Neutrophil (primary cell): Measurements from ENCODE around the gene EXO1.

Source experiments
- H3K27ac ChIP-seq: fragments of 200-600 bp; sonication (generic); 2 replicates; pipeline ENCODE4 v1.5.1; 2016; ENCODE audit warnings: mild to moderate bottlenecking, moderate library complexity
- H3K27me3 ChIP-seq: fragments of 200-600 bp; sonication (generic); 2 replicates; pipeline ENCODE4 v1.6.0; 2016; ENCODE audit warnings: mild to moderate bottlenecking
- H3K36me3 ChIP-seq: fragments of 200-600 bp; sonication (generic); 2 replicates; pipeline ENCODE4 v1.5.1; 2017
- H3K4me1 ChIP-seq, 2 experiments: fragments of 200-600 bp in 1 of 2; sonication (generic) in 1 of 2; 1 replicate in 1 of 2; 2 replicates in 1 of 2; pipeline versions ENCODE4 v1.5.1 to v1.6.1; 2013 to 2016; ENCODE audit warnings: low read depth in 1 of 2, low read length in 1 of 2, mild to moderate bottlenecking in 1 of 2, moderate library complexity in 1 of 2; ENCODE audit not compliant: control insufficient read depth in 1 of 2, insufficient read depth in 1 of 2
- H3K4me3 ChIP-seq, 2 experiments: fragments of 200-600 bp in 1 of 2; sonication (generic) in 1 of 2; 1 replicate in 1 of 2; 2 replicates in 1 of 2; pipeline ENCODE4 v1.5.1; 2013 to 2016; ENCODE audit warnings: low read depth in 1 of 2, low read length in 1 of 2, mild to moderate bottlenecking in 1 of 2, moderate library complexity in 1 of 2
- H3K9me3 ChIP-seq: fragments of 200-600 bp; sonication (generic); 2 replicates; pipeline ENCODE4 v1.5.1; 2016
- TF ChIP-seq, protein P1 (sequence below): fragments of 200-600 bp; sonication (generic); IDR thresholded peaks from 2 replicates; pipeline ENCODE4 v1.5.1; 2016; ENCODE audit warnings: antibody characterized with exemption

The EXO1 gene

DNA sequence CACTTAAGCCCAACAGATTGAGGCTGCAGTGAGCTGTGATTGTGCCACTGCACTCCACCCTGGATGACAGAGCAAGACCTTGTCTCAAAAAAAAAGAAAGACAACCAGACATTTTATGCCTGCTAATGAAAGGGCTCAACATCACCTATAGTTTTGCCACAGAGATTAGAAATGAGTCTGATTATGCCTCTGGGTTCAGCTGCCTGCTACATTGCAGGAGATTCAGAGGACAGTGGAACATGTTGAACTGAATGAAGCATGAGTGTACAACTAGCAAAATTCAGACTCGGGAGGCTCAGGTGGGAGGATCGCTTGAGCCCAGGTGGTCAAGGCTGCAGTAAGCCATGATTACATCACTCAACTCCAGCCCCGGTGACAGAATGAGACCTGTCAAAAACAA lies 46.0 kb downstream of the EXO1 start:
- H3K9me3 ChIP-seq: no peaks in the 10 kb centered on the region
- no peaks in the 10 kb centered on the region for H3K4me1 ChIP-seq
- no peak overlapping the region for H3K27ac ChIP-seq
- H3K4me3 ChIP-seq: no peak overlapping the region
- TF ChIP-seq, protein P1, sequence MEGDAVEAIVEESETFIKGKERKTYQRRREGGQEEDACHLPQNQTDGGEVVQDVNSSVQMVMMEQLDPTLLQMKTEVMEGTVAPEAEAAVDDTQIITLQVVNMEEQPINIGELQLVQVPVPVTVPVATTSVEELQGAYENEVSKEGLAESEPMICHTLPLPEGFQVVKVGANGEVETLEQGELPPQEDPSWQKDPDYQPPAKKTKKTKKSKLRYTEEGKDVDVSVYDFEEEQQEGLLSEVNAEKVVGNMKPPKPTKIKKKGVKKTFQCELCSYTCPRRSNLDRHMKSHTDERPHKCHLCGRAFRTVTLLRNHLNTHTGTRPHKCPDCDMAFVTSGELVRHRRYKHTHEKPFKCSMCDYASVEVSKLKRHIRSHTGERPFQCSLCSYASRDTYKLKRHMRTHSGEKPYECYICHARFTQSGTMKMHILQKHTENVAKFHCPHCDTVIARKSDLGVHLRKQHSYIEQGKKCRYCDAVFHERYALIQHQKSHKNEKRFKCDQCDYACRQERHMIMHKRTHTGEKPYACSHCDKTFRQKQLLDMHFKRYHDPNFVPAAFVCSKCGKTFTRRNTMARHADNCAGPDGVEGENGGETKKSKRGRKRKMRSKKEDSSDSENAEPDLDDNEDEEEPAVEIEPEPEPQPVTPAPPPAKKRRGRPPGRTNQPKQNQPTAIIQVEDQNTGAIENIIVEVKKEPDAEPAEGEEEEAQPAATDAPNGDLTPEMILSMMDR: no peak
- H3K27me3 ChIP-seq: no peaks in the 10 kb centered on the region
- peaks cover 8% of the 10 kb centered on the region for H3K36me3 ChIP-seq

DNA sequence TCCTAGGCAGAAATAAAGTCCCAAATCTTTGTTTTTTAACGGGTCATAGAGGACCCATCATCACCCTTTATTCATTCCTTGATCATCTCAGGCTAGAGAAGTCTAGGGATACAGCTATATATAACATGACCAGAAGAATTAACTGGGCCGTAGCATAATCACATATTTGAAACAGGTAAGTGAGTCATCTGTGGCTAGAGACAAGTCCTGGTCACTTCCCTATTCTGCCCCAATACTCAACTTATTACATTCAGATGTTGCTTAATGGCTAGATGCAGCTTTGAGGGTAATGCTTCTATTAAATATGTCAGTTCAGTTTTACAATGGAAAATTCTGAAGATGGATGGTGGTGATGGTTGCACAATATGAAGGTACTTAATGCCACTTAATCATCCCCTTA lies 47.0 kb downstream of the EXO1 start:
- Histone ChIP-seq H3K4me1 (no peaks in the 10 kb centered on the region), H3K36me3 (peaks cover under 1% of the 10 kb centered on the region), H3K27me3 (no peaks in the 10 kb centered on the region), H3K9me3 (no peaks in the 10 kb centered on the region), H3K4me3 (no peak overlapping the region), H3K27ac (no peak overlapping the region)
- TF ChIP-seq, protein P1: no peak

DNA sequence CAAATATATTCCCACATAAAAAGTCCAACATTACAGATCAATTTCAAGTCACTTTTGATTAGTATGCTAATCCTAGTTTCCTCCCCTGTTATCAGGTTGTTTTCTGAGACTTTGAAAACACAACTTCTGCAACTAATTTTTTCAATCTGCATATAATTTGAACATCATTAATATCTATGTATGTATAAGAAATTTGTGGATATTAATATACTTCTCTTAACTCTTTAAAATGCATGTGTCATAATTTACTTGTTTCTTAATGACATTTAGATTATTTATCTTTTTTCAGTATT lies 48.6 kb downstream of the EXO1 start:
- no peak overlapping the region for H3K4me3 ChIP-seq
- H3K27me3 ChIP-seq: no peaks in the 10 kb centered on the region
- H3K27ac ChIP-seq: no peak overlapping the region
- no peaks in the 10 kb centered on the region for H3K9me3 ChIP-seq
- no peaks in the 10 kb centered on the region for H3K4me1 ChIP-seq
- TF ChIP-seq, protein P1: no peak
- H3K36me3 ChIP-seq: no peaks in the 10 kb centered on the region

DNA sequence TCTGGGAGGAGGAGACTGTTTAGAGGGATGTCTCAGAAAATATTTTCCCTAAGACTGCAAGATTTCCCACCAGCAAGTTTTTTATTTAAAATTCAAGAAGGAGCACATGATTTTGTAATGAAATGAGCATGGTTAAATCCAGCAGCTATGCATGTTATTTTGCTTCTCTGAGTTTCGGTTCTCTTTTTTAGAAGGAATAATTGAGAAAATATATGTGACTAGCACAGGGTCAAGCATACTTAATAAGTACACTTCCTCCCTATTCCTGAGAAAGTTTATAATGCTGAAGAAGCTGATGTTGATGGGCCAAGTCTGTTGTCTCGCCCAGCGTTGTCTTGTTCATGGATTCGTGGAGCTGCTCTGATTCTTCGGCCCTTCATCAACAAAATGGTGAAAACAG lies 51.2 kb downstream of the EXO1 start:
- TF ChIP-seq, protein P1: no peak
- Histone ChIP-seq H3K4me3 (no peak overlapping the region), H3K4me1 (no peaks in the 10 kb centered on the region), H3K36me3 (no peaks in the 10 kb centered on the region), H3K9me3 (no peaks in the 10 kb centered on the region), H3K27ac (no peak overlapping the region), H3K27me3 (no peaks in the 10 kb centered on the region)

DNA sequence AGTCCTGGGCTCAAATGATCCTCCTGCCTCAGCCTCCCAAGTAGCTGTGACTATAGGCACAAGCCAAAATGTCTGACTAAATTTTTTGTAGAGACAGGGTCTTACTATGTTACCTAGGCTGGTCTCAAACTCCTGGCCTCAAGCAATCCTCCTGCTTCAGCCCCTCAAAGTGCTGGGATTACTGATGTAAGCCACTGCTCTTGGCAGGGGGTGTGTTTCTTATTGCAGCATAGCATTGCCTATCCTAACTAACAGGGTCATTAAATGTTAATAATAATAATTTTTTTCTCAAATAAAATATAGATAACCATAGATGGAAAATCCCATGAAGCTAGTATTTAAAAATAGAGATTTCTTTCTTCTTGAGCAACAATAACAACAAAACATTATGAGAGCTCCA lies 52.4 kb downstream of the EXO1 start:
- no peaks in the 10 kb centered on the region for H3K9me3 ChIP-seq
- no peaks in the 10 kb centered on the region for H3K36me3 ChIP-seq
- no peak overlapping the region for H3K4me3 ChIP-seq
- no peak overlapping the region for H3K27ac ChIP-seq
- H3K27me3 ChIP-seq: no peaks in the 10 kb centered on the region
- no peaks in the 10 kb centered on the region for H3K4me1 ChIP-seq
- TF ChIP-seq, protein P1: no peak

DNA sequence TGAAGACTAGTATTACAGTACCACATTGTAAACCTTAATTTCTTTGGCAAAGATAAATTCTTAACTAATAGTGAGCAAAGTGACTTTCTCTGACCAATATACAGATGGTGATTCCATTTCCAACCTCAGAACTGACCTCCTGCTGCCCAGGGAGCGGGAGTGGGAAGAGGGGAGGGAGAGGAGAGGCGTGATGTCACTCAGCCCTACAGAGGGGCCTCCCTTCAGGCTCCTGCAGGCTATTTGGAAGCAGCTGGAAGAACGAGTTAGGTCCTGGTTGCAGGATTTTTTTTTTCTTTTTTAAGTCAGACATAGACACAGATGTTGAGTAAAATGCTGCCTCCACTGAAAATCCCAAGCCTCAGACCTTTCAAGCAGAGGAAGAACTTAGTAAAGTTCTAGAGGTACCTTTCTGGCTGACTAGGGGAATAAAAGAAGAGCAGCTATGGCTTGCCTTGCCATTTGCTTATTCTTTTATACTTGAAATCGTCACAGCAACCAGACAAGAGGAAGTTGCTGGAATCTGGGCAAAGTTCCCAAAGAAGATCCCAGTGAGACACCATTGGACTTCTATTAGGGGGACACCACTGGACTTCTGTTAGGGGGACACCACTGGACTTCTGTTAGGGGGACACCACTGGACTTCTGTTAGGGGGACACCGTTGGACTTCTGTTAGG lies 54.5 kb downstream of the EXO1 start:
- H3K4me3 ChIP-seq: no peak overlapping the region

More for the DNA sequence above, 54.5 kb downstream of the EXO1 start:
- TF ChIP-seq, protein P1: no peak
- Histone ChIP-seq H3K9me3 (no peaks in the 10 kb centered on the region), H3K4me1 (no peaks in the 10 kb centered on the region), H3K27ac (no peak overlapping the region), H3K36me3 (no peaks in the 10 kb centered on the region), H3K27me3 (no peaks in the 10 kb centered on the region)
